ENCODE measurements around the gene ALPK1.

ALPK1 gene

DNA sequence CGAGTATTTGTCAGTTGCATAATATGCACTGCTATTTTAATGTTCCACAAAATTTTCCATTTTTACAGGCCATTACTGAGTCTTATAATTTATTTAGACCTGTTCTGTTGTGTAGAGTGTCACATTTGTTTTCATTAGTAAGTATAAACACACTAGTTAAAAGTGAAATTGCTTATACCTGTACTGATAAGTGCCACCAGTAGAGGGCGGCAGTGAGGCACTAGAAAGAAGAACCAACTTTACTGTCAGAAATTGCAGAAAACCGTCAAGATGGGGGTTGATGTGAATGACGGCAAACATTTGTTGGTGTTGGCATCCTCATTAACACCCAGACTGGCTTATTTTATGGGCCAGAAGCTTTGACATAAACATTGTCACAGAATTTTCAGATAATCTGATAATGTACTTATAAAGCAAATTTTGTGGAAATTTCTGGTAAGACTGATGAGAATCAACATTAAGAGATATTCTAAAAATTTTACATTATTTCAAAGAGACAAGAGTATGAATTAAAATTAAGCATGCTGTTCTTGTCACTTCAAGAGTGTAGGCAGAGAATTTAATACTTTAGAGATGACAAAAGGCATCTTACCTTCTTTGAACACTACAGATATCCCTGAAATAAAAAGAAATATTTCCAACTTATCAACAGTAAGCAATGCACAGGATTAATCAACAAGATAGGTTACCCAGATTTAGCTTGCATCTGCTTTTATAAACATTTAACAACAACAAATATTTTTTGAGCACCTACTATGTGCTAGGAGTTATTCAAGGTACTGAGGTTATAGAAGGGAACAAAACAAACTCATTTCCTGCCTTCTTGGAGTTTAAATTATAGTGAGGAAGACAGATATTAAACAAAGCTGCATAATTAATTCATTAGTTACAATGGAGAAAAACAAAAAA, 24.9 kb downstream of the ALPK1 start:
- in situ Hi-C loops (cut with HindIII; ENCODE audit: low pct_unique_long_range_greater_than_20kb, low sequenced_read_pairs), result no loop called here
- DNase-seq (ENCODE audit: low read depth in 1 of 2, low spot score in 1 of 2), result peak in 1 of 2 experiments; percentile 55

GRCh38 chr4:112322866-112323265, 25.7 kb downstream of the ALPK1 start:
- TF ChIP-seq JUND (IDR thresholded peaks at IDR 0.05; ENCODE audit: low read depth), result no peak
- in situ Hi-C loops (cut with HindIII; ENCODE audit: low pct_unique_long_range_greater_than_20kb, low sequenced_read_pairs), result no loop called here
- DNase-seq (ENCODE audit: low read depth in 1 of 2, low spot score in 1 of 2), result no peak

More for the DNA sequence above, 24.9 kb downstream of the ALPK1 start:
- no peak for TF ChIP-seq JUND (IDR thresholded peaks at IDR 0.05; ENCODE audit: low read depth)

DNA sequence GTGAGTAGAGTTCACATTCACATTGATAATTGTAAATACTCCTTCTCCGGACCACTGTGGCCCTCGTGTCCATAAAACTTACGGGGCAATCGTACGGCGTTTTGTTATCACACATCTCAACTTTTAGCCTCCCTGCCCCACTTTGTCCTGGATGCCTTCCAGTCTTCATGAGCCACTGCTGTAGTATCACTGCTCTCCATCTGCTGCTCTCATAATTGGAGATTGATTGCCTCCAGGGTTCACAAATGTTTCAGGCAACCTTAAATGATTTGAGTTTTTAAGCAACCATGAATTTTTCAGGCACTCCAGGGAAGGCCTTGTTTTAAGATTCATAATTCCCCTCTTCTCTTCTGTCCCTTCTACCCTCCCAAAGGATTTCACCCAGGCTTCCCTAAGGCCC, 28.4 kb downstream of the ALPK1 start:
- TF ChIP-seq JUND (IDR thresholded peaks at IDR 0.05; ENCODE audit: low read depth), result no peak
- DNase-seq (ENCODE audit: low read depth in 1 of 2, low spot score in 1 of 2), result no peak
- in situ Hi-C loops (cut with HindIII; ENCODE audit: low pct_unique_long_range_greater_than_20kb, low sequenced_read_pairs), result no loop called here

DNA sequence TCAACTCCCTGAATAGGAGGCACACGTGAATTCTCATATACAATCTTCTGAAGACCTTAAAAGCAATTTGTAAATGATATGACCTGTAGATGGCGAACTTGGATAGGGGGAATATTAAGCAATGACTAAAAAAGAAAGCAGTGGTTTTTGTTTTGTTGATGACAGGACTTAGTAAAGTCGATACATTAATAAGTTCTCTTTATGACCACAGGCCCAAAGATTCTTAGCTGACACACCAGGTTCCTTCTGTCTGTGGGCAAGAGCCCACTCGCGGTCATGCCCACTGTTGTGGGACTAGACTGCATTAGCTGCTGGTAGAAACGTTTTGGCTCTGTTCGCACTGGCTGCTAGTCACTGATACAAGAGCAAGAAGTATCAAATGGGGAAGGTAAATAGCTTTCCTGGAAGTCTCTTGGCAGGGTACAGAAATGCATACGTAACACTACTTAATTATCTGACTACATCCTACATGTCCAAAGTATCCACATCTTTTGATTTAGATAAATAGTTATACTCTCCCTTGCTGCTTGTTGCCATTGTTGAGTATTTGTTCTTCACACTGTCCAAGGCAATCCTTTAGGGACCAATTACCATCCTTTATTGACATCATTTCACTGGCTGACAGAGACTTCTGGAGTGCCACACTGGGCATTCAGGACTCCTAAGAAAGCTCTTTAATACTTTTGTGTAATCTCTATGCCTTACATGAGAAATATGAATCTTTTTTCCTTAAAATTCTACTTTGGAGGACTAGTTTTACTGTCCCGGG, 31.0 kb downstream of the ALPK1 start:
- DNase-seq (ENCODE audit: low read depth in 1 of 2, low spot score in 1 of 2), result peak in 1 of 2 experiments; percentile 59
- no peak for TF ChIP-seq JUND (IDR thresholded peaks at IDR 0.05; ENCODE audit: low read depth)
- in situ Hi-C loops (cut with HindIII; ENCODE audit: low pct_unique_long_range_greater_than_20kb, low sequenced_read_pairs), result no loop called here

GRCh38 chr4:112328734-112329130, 31.6 kb downstream of the ALPK1 start:
- no peak for DNase-seq (ENCODE audit: low read depth in 1 of 2, low spot score in 1 of 2)
- TF ChIP-seq JUND (IDR thresholded peaks at IDR 0.05; ENCODE audit: low read depth), result no peak
- in situ Hi-C loops (cut with HindIII; ENCODE audit: low pct_unique_long_range_greater_than_20kb, low sequenced_read_pairs), result no loop called here

DNA sequence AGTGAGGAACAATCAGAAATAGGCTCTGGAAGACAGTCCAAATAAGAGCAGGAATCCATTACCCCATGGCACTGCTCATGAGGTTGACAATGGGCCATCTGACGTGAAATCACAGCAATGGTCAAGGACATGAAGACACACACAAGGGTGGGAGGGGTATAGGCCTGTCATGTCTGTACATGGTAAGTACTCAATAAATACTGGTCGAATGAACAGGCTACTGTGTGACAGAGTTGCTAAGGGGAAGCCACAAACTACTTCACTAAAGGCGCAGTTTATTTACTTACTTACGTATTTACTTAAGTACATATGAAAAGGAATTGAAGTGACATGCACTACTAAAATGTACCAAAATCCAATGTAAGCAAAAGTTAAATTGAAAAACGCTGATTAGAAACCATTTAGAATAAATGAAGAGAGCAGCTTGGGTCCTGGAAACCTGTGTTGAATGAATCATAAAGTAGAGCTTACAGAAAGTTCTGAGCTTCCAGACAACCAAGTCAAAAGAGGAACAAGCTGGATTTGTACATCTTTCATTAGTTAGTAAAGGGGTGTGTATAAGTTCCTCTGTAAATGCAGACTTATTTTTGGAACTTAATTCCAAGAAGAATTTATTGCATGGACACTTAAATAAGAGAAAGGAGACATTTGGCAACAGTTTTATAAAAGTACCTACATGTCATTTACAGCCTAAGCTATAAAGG, 32.7 kb downstream of the ALPK1 start:
- TF ChIP-seq JUND (IDR thresholded peaks at IDR 0.05; ENCODE audit: low read depth), result no peak
- in situ Hi-C loops (cut with HindIII; ENCODE audit: low pct_unique_long_range_greater_than_20kb, low sequenced_read_pairs), result no loop called here
- DNase-seq (ENCODE audit: low read depth in 1 of 2, low spot score in 1 of 2), result no peak

DNA sequence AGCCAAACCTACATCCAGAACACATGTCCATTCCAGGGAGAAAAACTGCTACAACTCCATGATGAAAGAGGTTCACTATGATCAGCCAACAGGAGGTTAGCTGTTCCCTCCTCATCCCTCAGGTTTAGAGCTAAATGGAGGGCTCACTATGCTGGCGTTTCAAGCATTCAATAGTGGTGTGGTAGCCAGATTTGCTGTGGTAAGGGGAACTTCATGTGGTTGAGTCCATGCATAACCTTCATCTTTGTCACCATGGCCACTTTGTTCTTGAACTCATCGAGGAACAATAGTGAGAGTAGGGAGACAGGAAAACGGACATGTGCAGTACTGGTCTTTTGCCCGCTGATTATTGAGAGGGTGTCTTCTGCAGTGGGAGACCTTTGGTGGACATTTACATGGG, 33.8 kb downstream of the ALPK1 start:
- TF ChIP-seq JUND (IDR thresholded peaks at IDR 0.05; ENCODE audit: low read depth), result no peak
- in situ Hi-C loops (cut with HindIII; ENCODE audit: low pct_unique_long_range_greater_than_20kb, low sequenced_read_pairs), result no loop called here
- DNase-seq (ENCODE audit: low read depth in 1 of 2, low spot score in 1 of 2), result no peak

GRCh38 chr4:112332398-112332797, 35.2 kb downstream of the ALPK1 start:
- DNase-seq (ENCODE audit: low read depth in 1 of 2, low spot score in 1 of 2), result no peak
- in situ Hi-C loops (cut with HindIII; ENCODE audit: low pct_unique_long_range_greater_than_20kb, low sequenced_read_pairs), result no loop called here
- no peak for TF ChIP-seq JUND (IDR thresholded peaks at IDR 0.05; ENCODE audit: low read depth)

GRCh38 chr4:112340023-112340422, 42.9 kb downstream of the ALPK1 start:
- in situ Hi-C loops (cut with HindIII; ENCODE audit: low pct_unique_long_range_greater_than_20kb, low sequenced_read_pairs), result no loop called here

DNA sequence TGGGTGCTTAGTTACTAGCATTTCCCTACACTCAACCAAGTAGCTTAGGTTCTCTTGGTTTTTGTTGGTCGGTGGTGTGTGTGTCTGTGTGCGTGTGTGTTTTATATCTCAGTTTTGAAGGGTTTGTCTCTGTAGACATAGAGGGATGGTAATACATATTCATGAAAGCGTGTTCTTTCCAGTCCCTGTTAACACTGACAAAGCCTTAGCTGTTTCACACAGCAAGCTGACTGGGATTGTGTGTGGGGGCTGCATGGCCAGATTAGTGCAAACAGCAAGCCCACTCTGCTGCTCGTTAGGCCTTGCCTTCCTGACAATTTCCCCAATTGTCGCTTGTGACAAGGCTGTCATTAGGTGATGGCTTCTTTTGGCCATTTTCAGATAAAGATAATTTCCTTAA, 43.9 kb downstream of the ALPK1 start:
- DNase-seq (ENCODE audit: low read depth in 1 of 2, low spot score in 1 of 2), result no peak
- in situ Hi-C loops (cut with HindIII; ENCODE audit: low pct_unique_long_range_greater_than_20kb, low sequenced_read_pairs), result no loop called here
- TF ChIP-seq JUND (IDR thresholded peaks at IDR 0.05; ENCODE audit: low read depth), result no peak

More at GRCh38 chr4:112340023-112340422, 42.9 kb downstream of the ALPK1 start:
- no peak for TF ChIP-seq JUND (IDR thresholded peaks at IDR 0.05; ENCODE audit: low read depth)
- DNase-seq (ENCODE audit: low read depth in 1 of 2, low spot score in 1 of 2), result no peak

DNA sequence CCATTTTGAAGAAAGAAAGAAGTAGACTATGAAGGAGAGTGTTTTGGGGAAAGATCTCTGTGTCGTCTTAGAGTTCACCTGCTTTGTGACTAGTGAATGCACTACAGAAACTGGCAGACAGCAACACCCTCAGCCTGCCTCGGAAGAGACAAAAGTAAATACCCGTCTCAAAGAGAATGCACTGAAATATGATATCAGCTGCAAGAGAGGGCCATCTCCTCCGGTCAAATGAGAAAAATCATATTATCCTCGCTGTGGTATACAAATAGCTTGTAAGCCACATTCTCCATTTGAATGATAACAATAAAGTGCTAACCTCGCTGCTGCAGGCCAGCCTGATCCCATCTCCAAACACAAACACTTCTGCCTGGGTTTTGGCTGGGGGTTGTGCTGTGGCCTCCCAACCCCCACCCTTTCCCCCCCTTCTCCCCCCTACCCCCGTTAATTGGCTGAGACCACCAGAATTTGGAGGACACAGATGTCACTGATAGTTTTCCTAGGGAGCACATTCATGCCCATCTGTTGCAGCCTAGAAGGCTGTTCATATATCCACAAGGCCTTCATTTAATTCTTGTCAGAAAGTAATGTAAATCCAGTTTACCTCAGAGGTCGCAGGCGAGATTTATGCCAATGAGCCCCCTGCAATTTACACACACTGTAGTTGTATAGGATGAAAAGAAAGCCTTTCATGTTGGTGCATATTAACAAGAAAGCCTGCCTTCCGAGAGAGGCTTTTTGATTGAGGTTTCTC, 46.3 kb downstream of the ALPK1 start:
- no peak for TF ChIP-seq JUND (IDR thresholded peaks at IDR 0.05; ENCODE audit: low read depth)
- no peak for DNase-seq (ENCODE audit: low read depth in 1 of 2, low spot score in 1 of 2)
- in situ Hi-C loops (cut with HindIII; ENCODE audit: low pct_unique_long_range_greater_than_20kb, low sequenced_read_pairs), result no loop called here
